NCI-H2227 (cell line): ENCODE measurements around the gene ZRANB3.
"Not testable (repeated sequence)": the region's sequence is repeated elsewhere in the genome, so short reads cannot be mapped to it uniquely, and the experiment has no call there.

Experiments used
- DNase-seq: peaks from one replicate; lab custom pipeline; 2025; ENCODE audit not compliant: unreplicated experiment; lab: John Stamatoyannopoulos, UW

ZRANB3 gene

GRCh38 chr2:135494503-135494902 lies 36.5 kb downstream of the ZRANB3 start:
- no peak for DNase-seq

DNA sequence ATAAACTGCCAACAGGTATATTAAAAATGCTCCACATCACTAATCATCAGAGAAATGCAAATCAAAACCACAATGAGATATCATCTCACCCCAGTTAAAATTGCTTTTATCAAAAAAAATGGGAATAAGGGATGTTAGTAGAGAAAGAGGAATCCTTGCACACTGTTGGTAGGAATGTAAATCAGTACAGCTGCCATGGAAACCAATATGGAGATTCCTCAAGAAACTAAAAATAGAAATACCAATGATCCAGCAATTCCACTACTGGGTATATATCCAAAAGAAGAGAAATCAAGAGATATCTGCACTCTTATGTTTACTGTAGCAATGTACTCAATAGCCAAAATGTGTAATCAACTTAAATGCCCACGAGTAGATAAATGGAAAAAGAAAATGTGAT lies 40.6 kb downstream of the ZRANB3 start:
- no peak for DNase-seq

DNA sequence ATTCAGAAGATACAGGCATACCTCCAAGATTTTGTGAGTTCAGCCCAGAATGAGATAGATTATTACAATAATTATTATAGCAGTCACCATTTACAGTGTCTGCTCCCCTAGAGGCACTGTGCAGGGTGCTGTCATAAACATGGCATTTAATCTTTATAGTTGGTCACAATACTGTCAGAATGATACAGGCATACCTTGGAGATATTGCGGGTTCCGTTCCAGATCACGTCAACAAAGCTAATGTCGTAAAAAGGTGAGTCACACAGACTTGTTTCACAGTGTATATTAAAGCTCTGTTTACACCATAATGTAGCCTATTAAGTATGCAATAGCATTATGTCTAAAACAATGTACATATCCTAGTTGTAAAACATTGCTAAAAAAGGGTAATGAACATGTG lies 45.6 kb downstream of the ZRANB3 start:
- DNase-seq, result no peak

- no peak for DNase-seq
These were observed 55.9 kb downstream of the ZRANB3 start for GRCh38 chr2:135475128-135475527.

DNA sequence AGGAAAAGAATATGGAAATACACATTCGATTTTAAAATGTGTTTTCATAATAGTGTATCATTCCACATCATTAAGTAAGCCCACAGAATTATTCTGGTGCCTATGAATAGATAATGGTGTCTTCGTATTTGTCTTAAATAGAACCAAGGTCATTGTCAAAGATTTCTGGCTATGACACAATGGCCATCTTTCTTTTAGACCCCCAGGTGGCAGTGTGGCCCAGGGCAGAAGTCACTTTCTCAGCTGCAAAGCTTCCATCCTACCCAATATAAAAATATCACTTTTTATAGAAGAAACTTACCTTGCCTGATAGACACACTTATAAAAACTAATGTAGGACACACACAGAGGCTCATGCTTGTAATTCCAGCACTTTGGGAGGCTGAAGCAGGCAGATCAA lies 57.5 kb downstream of the ZRANB3 start:
- DNase-seq, result peak; percentile 7

- no peak for DNase-seq
These were observed 59.9 kb downstream of the ZRANB3 start for GRCh38 chr2:135471106-135471505.

GRCh38 chr2:135457279-135457678 lies 73.7 kb downstream of the ZRANB3 start:
- DNase-seq, result no peak

- DNase-seq, result no peak
These were observed 74.2 kb downstream of the ZRANB3 start for GRCh38 chr2:135456835-135457234.

DNA sequence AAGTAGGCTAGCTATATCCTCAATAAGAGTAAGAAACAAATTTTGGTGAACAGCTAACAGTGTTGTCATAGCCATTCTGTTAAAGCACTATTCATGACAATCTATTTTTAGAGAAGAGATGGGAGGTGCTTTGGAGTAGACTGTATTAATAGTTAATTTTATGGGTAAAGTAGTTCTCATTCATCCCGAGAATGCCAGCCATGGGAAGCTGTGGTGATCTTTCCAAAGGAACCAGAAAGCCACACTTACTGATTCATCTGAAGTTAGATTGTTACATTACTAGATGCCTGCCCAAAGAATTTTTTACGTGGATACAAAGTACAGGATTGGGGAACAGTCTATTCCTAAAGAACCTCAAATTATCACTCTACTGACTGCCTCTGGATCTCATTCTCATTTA lies 74.6 kb downstream of the ZRANB3 start:
- no peak for DNase-seq

- DNase-seq, result no peak
These were observed 76.4 kb downstream of the ZRANB3 start for GRCh38 chr2:135454608-135455007.

DNA sequence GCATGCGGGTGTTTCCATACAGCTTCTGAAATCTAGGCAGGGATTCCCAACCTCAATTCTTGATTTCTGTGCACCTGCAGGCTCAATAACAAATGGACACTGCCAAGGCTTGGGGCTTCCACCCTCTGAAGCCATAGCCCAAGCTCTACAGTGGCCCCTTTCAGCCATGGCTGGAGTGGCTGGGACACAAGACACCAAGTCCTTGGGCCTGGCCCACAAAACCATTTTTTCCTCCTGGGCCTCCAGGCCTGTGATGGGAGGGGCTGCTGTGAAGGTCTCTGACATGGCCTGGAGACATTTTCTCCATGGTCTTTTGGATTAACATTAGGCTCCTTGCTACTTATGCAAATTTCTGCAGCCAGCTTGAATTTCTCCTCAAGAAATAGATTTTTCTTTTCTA lies 78.0 kb downstream of the ZRANB3 start:
- not testable (repeated sequence) for DNase-seq

GRCh38 chr2:135451966-135452365 lies 79.1 kb downstream of the ZRANB3 start:
- DNase-seq, result no peak

DNA sequence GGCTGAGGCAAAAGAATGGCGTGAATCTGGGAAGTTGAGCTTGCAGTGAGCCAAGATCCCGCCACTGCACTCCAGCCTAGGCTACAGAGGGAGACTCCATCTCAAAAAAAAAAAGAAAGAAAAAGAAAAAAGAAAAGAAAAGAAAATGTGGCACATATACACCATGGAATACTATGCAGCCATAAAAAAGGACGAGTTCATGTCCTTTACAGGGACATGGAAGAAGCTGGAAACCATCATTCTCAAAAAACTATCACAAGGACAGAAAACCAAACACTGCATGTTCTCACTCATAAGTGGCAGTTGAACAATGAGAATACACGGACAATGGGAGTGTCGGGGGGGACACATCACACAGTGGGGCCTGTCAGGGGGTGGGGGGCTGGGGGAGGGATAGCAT lies 88.0 kb downstream of the ZRANB3 start:
- DNase-seq, result not testable (repeated sequence)

DNA sequence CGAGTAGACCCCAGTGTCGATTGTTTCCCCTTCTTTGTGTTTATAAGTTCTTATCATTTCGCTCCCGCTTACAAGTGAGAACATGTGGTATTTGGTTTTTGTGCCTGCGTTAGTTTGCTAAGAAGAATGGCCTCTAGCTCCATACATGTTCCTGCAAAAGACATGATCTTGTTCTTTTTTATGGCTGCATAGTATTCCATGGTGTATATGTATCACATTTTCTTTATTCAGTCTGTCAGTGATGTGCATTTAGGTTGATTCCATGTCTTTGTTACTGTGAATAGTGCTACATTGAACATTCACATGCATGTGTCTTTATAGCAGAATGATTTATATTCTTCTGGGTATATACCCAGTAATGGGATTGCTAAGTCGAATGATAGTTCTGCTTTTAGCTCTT lies 95.9 kb downstream of the ZRANB3 start:
- not testable (repeated sequence) for DNase-seq

- no peak for DNase-seq
These were observed 106.2 kb downstream of the ZRANB3 start for GRCh38 chr2:135424849-135425248.

DNA sequence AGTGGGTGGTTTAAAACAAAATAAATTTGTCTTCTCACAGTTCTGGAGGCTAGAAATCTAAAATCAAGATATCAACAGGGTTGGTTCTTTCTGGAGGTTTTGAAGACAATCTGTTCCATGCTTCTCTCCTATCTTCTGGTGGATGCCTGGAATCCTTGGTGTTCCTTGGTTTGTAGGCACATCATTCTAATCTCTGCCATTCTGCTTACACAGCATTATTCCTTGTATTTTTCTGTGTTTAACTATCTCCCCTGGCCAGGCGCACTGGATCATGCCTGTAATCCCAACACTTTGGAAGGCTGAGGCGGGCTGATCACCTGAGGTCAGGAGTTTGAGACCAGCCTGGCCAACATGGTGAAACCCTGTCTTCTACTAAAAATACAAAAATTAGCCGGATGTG lies 108.1 kb downstream of the ZRANB3 start:
- no peak for DNase-seq

- DNase-seq, result no peak
These were observed 119.4 kb downstream of the ZRANB3 start for GRCh38 chr2:135411646-135412045.

DNA sequence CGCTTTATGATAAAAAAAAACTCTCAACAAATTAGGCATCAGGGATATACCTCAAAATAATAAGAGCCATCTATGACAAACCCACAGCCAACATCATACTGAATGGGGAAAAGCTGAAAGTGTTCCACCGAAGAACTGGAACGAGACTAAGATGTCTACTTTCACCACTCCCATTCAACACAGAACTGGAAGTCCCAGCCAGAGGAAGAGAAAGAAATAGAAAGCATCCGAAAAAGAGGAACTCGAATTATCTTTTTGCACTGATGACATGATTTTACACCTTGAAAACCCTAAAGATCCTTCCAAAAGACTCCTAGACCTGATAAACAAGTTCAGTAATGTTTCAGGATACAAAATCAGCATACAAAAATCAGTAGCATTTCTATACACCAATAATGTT lies 121.6 kb downstream of the ZRANB3 start:
- DNase-seq, result no peak

- DNase-seq, result not testable (repeated sequence)
These were observed 134.8 kb downstream of the ZRANB3 start for GRCh38 chr2:135396259-135396658.

GRCh38 chr2:135386993-135387392 lies 144.0 kb downstream of the ZRANB3 start:
- no peak for DNase-seq

- no peak for DNase-seq
These were observed 152.4 kb downstream of the ZRANB3 start for GRCh38 chr2:135378591-135378990.

DNA sequence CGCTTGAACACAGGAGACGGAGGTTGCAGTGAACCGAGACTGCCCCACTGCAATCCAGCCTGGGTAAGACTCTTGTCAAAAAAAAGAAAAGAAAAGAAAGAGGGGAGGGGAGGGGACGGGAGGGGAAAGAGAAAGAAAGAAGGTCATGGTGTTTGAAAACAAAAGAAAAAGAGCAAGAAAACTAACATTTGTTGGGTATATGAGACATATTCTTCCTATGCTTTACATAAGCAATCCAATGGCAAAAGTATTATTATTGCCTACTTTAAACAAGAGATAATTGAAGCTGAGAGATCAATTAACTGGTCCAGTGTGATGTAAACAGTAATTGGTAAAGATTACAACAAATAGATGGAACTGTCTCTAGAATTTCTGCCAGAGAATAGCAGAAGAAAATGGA lies 157.3 kb downstream of the ZRANB3 start:
- DNase-seq, result no peak

DNA sequence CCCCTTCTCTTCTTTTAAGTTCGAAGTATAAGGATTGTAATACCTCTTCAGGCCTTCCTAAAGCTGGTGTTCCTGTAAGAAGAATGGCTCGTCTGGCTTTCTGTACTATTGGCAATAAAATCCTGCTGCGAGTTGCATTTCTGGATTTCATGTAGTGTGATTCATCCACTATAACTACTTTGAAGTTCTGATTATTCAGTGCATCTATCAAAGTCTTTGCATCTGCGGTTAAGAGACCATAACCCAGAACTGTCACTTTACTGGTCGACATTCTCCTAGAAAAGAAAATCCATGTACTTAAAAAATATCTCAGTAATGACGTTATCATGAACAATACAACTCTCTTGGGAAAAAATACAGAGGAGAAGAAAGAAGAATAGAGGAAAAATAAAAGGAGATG lies 181.1 kb downstream of the ZRANB3 start:
- no peak for DNase-seq
